Coronary artery (tissue), 2 donors: ENCODE data around the gene PPM1H.
A peak's percentile ranks its signal among the peaks of the same experiment; 100 is the strongest.

Source experiments
- DNase-seq: peaks from one replicate; pipeline ENCODE4 v3.0.0-alpha.2; 2017; ENCODE audit warnings: low spot score
- H3K27ac ChIP-seq, 2 donors: fragments of 200-600 bp; sonication (generic); one replicate each; pipeline ENCODE4 v1.5.1; 2016 to 2019
- H3K4me3 ChIP-seq: fragments of 200-600 bp; sonication (generic); 2 replicates; pipeline ENCODE4 v1.5.1; 2016; ENCODE audit warnings: mild to moderate bottlenecking, moderate library complexity
- TF ChIP-seq, protein P1 (sequence below): fragments of 200-600 bp; sonication (generic); IDR thresholded peaks from one replicate; pipeline ENCODE4 v1.5.1; 2019; ENCODE audit warnings: antibody characterized with exemption

Gene PPM1H

DNA sequence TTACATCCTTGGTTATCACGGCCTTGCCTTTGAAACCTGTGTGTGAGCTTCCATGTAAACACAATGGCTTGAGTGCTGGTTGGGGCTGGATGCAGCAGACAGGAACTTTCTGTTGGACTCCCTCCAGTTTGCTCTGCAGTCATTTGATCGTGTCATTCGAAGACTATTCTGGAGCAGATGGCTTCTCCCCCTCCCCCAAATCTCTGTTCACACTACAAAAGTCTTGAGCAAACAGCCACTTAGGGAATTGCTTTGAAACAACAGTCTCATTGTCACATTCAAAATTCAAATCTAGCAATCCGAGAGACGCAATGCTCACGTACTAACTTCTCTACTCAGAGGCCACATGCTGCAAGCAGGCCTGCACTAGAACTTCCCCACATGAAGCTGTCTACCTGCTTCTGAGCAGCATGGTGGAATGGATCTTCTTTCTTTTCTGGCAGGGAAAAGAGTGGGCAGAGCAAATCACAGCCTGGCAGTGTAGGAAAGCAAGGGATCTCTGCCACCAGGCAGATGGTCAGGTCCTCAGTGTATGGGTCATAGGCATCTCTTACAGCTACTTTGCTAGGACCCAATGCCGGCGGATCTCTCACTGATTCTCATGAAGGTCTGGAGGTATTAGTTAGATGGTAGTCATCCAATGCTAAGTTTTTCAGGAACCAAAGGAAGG, 214.2 kb downstream of the PPM1H start:
- no peak overlapping the region for H3K27ac ChIP-seq
- TF ChIP-seq, protein P1, sequence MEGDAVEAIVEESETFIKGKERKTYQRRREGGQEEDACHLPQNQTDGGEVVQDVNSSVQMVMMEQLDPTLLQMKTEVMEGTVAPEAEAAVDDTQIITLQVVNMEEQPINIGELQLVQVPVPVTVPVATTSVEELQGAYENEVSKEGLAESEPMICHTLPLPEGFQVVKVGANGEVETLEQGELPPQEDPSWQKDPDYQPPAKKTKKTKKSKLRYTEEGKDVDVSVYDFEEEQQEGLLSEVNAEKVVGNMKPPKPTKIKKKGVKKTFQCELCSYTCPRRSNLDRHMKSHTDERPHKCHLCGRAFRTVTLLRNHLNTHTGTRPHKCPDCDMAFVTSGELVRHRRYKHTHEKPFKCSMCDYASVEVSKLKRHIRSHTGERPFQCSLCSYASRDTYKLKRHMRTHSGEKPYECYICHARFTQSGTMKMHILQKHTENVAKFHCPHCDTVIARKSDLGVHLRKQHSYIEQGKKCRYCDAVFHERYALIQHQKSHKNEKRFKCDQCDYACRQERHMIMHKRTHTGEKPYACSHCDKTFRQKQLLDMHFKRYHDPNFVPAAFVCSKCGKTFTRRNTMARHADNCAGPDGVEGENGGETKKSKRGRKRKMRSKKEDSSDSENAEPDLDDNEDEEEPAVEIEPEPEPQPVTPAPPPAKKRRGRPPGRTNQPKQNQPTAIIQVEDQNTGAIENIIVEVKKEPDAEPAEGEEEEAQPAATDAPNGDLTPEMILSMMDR = no peak
- no peak overlapping the region for H3K4me3 ChIP-seq
- DNase-seq = no peak

DNA sequence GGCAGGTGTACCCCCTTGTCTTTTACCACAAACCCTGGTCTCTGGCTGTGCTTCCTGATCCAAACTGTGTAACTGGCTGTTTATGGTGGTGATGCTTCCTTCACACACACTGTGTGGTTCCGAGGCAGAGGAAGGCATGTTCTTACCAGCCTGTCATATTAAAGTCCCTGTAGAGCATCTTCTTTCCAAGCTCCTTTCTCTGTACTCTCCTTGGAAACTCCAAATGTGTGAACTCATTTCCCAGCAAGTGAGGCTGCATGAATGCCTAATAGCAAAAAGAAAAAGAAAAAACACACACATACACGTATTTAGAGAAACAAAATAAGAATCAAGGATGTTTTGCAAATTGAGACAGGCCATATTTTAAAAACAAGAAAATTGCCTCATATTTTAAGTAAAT, 214.9 kb downstream of the PPM1H start:
- H3K27ac ChIP-seq = no peak overlapping the region
- H3K4me3 ChIP-seq = no peak overlapping the region
- TF ChIP-seq, protein P1 = no peak
- no peak for DNase-seq

DNA sequence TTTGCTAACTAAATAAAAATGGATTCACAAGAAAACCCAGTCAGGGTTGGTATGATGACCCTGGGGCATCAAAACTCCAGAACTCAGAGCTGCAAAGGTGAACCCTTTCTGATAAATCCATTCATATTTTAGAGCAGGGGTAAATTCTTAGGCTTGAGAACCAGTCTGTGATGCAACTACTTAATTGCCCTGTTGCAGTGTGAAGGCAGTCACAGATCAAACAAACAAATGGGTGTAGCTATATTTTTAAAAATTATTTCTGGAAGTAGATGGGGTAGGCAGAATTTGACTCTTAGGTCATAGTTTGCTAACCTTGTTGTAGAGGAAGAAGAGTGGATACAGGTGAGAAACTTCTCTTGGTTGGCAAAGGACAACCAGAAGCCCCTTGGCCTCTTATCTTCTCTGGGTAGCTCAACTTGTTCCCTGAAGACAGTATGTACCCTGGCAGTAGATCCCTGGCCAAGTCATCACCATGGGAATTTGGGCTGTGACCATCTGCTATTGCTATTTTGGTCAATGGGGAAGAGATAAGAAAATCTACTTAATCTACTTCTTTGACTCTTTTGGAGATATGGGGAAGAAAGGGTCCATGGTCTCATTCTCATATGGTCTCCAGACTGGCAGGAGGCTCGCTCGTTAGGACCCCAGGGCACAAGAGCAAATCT, 216.1 kb downstream of the PPM1H start:
- DNase-seq = no peak
- H3K4me3 ChIP-seq = no peak overlapping the region
- peak overlapping the region in 1 of 2 donors; percentile 2 for H3K27ac ChIP-seq
- TF ChIP-seq, protein P1 = no peak

DNA sequence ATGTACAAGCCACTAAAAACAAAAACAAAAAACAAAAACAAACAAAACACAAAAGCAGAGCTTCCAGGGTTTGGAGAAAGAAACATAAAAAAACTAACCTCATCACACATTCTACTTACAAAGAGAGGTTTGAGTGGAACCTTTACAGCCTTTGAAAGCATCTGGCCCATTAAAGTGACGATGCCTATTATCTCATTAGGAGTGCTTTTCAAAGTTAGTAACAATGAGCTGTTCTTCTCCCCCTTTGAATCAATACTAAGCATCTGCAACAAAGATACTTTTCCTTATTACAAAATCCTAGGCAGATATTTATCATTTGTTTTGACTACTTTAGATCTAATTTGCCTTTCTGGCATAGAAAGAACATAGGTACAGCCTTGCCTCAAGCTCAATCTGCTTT, 217.3 kb downstream of the PPM1H start:
- no peak overlapping the region for H3K27ac ChIP-seq
- no peak overlapping the region for H3K4me3 ChIP-seq
- TF ChIP-seq, protein P1 = no peak

DNA sequence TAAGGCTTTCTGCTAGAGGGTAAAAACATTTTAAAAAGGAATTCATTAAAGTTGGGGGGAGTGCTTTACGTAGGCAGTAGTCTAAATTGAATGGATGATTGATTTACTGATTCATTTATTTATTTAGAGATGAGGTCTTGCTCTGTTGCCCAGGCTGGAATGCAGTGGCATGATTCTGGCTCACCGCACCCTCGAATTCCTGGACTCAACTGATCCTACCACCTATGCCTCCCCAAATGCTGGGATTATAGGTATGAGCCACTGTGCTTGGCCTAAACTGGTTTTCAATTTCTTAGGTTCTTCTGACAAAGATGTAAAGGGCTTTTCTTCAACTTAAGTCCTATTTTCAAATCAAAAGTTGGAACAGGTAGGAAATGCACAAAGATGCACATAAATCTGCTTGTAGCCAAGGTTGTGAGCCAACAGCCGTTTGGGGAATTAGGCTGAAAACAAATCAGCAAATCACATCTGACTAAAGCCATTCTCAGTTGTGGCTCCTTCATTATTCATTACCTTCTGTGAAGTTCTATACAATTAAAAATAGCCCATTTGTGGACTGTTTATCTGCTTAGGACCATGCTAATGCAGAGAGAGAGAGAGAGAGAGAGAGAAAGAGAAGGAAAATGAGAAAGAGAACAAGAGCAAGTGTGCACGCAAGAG, 218.0 kb downstream of the PPM1H start:
- TF ChIP-seq, protein P1 = no peak
- DNase-seq = no peak
- Histone ChIP-seq H3K27ac (no peak overlapping the region), H3K4me3 (no peak overlapping the region)

More for the DNA sequence above, 217.3 kb downstream of the PPM1H start:
- DNase-seq = no peak

DNA sequence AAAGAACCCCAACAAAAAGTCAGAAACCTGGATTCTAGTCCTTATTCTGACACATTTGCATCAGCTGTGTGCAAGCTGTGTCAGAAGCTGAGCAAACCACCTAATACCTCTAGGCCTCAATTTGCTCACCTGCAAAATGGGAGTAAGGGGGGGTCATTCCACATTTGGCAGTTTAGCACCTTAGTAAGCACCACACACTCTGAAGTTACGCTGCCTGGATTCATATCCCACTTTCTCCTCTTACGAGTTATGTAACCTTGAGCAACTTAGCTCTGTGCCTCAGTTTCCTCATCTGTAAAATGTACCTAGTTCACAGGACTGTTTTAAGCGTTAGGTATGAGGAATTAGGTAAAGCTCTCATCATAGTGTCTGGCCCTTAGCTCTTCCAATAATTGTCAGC, 218.9 kb downstream of the PPM1H start:
- H3K27ac ChIP-seq = no peak overlapping the region
- TF ChIP-seq, protein P1 = no peak
- H3K4me3 ChIP-seq = no peak overlapping the region
- no peak for DNase-seq
